NOMO-1 (cell line): ENCODE results near the gene TGFB2.

ENCODE experiments used
- DNase-seq, 2 experiments: peaks; one replicate each; lab custom pipeline; 2025; ENCODE audit not compliant: unreplicated experiment in 2 of 2; lab: John Stamatoyannopoulos, UW

The TGFB2 gene

DNA sequence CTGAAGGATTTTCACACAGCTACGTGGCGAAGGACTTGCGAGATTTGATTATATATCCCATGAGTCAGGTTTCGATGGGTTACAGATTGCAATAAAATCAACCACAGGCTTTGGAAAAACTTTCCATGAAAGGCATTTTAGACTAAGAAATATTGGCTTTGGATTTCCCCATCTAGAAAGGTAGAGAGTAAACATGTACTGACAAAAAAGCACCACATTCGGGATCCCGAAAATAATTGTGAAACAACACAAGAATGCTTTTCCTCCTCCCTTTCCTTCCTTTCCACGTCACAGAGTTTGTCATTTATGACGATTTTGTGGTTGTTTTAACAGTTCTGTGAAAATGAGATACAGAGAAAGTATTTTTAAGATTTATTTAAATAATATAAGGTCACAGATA lies 38.5 kb downstream of the TGFB2 start:
- DNase-seq, result no peak

DNA sequence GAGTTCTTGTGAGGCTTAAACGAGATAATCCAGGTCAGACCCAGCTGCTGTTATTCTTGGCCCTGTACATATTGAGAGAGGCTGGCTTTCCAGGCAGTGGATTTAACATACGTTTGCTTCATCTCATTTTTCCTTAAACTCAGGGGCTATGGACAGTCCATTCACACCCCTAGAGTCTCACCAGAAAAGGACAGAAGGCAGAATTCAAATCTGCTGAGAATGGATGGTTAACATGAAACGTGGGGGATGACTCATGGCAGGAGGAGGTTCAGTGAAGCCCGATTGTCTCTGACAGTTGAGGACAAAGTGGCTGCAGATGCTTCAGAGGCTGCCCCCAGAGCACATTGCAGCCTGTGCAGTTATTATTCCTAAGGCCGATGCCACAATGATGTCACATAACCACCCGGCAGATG lies 39.5 kb downstream of the TGFB2 start:
- DNase-seq, result no peak

DNA sequence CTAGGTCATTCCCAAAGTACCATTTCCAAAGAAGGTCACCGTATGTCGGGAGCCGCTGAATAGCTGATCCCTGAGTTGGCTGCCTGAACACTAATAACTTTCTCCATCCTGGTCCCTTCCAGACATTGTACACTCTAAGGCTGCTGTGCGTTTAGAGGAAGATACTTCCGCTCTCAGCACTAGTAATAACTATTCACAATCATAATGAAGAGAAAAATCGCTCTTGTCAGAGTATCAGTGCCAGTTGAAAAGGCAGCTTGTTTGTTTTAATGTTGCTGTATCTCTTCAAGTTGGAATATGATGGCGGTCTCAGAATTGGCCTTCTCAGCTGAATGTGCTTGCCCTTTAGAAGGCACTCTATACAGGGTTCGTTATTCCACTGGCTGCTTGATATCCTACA lies 43.5 kb downstream of the TGFB2 start:
- DNase-seq, result no peak

DNA sequence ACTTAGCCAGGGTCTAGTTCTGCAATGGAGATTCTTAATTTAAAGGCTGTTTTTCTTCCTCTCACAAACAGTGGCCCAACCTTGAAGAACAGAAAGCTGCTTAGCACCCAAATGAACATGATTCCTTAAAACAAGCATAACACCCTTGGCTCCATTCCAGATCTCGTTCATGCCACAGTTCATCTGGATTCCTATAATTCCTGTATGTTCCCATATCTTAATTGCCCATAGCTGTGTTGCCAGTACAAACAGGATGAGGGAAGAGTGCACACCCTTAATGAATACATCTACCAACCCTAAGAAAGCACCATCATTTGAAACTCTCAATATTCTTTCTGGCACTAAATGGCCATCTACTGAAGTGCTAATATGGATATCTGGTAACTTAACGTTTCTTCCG lies 45.5 kb downstream of the TGFB2 start:
- DNase-seq, result no peak

DNA sequence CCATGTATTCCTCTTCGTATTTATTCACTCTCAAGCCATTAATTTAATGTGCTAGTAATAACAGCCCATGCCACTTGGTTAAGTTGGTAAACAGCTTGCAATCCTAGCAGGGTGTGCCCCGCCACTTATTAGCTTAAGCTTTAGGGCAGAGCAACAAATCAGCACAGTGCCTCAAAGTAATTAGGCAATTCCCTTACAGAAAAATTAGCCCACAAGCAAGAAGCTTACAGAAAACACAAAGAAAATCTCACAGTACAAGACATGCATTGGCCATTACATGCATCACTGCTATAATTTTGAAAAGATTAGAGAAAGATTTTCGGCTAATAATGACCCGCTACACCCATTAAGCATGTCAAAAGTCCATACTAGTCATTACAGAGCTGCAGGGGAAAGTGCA lies 47.6 kb downstream of the TGFB2 start:
- no peak for DNase-seq

DNA sequence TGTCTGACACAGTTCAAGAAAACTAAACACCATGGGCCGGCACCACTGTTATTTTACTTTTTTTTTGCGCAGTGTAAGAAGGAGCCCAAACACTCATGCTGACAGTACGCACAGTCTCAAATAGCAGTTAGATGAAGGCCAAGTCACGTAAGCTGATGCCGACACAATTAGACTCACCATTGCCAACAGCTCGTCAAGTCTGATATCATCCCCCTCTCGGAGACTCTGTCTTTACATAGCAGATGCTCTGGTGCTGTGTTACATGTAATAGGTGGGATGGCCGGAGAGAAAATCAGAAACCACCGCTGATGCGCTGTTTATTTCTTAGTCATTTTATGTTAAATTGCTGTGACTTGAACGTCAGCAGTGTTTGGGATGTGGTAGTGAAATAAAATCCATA lies 49.3 kb downstream of the TGFB2 start:
- DNase-seq, result no peak

DNA sequence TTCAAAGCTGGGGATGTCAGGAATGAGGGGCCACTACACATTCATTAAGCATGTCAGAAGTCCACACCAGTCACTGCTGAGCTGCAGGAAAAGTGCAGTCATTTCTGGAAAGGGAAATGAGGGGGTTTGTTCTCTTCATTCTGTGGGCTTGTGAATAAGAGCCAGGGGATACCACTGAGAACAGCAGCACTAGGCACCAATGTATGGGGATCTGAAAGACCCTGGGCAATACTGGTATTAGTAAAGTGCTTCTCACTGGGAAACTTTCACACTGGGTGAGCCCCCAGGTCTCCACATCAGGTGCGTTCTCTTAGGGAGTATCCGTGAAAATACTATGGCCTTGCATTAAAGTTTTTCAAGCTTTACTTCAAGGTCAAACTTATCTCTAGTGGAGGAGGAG lies 49.9 kb downstream of the TGFB2 start:
- no peak for DNase-seq

DNA sequence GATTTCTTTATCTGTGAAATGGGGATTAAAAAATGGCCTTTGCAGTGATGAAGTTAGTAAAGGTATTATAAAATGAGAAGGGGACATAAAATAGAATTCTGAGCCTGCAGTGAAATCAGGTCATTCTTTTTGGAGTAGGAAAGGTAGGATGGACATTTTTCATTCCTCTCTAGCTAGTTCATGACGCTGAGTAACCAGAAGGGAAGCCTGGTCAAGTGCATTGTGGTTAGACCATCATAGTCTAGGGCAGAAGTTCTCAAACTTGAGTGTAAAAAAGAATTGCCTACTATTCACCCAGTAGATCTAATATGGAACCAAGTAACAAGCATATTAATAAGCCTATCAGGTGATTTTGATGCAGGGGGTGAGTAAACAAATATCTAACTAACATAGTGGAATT lies 50.8 kb downstream of the TGFB2 start:
- DNase-seq, result no peak

DNA sequence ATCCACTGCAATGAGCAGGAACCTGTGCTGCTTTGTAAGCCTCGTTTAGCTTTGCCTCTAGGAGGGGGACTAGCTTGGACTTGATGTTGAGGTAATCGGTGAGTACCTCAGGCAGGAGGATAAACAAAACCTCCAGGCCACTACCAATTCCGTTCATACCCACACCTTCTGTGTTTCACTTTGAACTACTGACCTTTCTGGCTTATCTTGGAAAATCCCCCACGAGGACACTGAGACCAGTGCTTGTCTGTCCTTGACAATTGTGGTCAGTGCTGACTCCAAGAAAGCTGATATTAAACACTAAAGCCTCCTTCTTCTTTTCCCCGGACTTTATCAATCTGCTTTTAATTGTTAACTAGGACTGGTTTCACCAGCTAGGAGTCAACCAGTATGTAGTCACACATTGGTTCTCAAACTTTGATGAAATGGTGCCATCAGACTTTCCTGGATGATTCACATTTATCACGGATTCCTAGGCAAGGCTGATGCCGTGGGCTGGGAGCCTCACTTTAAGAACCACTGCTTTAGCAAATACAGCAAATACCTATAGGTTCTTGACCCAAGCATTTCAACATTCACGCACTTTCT lies 52.7 kb downstream of the TGFB2 start:
- DNase-seq, result no peak

DNA sequence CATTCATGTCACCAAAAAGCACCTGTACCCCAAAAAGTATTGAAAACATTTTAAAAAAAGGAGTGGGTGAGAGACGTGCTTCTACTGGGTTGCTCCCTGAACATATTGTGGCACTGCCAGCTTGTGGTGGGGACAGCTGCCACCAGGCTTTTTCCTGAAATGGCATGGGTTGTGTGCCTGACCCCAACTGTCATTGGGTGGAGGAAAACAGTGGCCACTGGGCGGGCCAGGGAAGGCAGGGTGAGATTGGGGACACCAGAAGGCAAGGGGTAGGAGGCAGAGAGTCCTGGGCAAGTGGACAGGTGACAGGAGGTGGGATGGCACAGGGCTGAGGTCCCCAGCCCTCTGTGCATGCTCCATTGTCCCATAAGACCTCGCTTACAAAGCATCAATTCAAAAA lies 55.5 kb downstream of the TGFB2 start:
- DNase-seq, result no peak

DNA sequence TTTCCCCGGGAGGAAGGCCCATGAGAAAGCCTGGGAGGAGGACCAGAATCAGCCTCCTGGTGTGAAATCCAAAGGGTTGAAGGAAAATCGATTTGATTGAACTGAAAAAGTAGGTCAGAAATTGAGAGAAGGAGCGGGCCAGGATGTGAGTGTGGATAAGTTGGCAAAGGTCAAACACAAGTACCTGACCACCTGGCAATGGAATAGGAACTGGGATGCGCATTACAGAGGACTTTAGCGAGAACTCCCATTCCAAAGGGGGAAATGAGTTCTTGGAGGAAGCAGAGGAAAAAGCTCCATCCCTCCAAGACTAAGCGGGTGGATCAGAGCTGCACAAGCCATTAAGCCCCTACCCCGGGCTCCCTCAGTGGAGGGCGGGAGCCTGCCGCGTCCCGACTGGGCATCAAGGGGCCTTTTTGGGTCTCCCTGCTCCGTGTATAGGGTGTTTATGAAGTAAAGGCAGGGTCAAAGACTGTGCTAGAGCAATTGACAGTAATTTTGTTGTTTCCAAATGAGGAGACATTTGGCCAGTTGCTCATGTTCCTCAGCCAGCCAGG lies 56.4 kb downstream of the TGFB2 start:
- DNase-seq, result no peak

DNA sequence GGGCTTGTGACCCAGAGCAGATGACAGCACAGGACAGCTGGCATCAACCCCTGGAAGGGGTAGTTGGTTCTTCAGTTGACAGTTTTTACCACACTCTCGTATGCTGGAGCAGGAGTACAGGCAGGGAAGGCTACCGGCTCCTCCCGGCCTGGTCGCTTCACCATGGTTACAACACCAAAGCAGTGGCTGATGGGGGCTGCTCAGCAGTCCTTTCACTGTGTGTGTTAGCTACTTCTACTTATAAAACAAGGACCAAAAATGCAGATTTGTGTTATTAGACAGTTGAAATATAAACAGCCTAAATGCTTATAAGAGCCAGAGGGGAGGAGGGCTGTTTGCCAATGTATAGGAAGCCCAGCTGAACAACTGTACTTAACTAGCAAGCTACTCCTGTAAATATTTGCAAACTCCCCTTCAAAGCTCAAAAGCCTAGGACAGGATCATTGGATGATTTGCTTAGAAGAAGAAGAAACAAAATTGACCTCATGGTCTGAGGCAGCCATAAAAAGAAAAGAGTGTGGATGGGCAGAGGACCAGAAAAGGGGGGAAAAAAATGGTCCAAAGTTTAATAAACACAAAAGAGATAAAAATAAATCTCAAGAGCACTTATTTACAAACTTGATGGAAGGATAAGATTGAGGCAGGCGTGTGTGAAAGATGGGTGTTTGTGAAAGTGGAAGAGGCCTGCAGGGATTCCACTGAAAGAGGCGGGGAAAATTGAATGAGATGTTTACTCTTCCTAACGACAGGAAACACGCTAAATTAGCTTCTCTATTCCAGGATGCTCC lies 57.1 kb downstream of the TGFB2 start:
- no peak for DNase-seq

DNA sequence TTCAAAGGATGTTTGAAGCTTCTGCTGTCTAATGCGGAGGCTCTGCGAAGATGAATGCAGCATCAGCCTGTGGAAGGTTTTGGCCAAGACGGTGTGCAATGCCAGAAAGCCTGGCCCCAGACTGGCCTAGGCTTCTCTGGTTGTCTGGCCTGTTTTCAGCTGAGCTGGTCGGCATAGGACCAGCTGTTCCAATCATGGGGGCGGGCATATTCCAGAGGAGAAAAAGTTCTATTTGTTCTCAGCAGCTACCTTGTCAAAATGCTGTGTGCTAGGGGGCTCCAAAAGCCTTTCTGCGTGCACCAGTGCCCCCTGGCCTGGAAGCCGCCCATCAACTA lies 57.6 kb downstream of the TGFB2 start:
- DNase-seq, result no peak

DNA sequence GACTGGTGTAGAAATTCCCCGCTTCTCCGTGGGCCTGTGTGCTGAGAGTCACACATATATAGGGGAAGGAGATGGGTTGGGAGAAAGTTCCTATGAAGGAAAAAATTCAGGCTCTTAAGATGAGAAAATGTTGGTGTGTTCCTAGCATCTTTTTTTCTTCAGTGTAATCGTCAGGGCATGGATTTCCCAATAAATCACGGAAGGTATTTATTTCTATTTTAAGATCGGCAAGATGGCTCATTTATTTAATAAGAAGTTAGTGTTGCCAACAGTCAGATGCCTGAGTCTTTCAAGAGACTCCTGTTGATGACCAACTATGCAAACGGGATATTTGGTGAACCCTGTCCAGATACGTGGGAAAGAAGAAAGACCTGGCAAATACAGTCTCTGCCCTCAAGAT lies 58.2 kb downstream of the TGFB2 start:
- DNase-seq, result no peak

DNA sequence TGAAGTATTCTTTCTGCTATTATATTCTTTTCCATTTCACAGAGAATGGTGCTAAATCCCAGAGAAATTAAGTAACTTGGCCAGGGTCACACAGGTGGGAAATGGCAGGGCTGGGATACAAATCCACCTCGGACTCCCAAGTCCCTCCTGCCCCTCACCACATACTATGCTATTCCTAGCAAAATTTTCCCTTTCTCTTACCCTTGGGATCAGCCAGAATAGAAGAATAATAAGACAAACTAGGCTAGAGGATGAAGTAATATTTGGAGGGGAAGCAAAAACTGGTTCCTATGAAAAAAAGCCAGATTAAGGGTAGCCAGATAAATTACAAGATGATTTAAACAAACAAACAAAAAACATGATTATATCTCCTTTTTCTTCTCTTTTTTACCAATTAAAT lies 62.5 kb downstream of the TGFB2 start:
- no peak for DNase-seq

DNA sequence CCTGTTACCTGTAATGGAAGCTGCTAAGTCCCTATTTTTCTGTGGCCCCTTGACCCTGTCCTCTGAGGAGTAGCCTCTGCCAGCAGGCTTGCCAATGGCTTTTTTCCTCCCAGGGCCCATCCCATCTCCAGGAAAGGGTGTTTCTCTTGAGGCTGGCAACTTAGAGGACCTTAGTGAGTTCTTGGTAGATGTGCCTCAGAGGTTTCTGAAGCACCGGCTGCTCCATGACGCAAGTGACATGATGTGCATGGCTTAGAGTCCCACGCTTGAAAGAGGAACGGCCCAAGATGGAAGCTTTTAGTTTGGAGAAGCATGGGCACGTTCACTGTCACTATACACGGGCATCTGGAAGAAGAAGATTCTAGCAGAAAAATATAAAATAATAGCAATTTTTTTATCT lies 63.0 kb downstream of the TGFB2 start:
- no peak for DNase-seq

DNA sequence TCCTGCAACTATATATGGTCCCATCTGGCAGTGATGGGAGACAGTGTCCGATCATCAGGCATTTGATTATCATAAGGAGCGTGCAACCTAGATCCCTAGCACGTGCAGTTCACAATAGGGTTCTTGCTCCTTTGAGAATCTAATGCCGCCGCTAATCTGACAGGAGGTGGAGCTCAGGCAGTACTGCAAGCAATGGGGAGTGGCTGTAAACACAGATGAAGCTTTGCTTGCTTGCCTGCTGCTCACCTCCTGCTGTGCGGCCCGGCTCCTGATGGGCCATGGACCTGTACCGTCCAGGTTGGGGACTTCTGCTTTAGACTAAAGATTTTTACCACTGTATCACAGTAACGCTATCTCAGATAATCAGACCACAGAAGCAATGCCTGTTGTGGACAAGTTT lies 63.8 kb downstream of the TGFB2 start:
- DNase-seq, result no peak

DNA sequence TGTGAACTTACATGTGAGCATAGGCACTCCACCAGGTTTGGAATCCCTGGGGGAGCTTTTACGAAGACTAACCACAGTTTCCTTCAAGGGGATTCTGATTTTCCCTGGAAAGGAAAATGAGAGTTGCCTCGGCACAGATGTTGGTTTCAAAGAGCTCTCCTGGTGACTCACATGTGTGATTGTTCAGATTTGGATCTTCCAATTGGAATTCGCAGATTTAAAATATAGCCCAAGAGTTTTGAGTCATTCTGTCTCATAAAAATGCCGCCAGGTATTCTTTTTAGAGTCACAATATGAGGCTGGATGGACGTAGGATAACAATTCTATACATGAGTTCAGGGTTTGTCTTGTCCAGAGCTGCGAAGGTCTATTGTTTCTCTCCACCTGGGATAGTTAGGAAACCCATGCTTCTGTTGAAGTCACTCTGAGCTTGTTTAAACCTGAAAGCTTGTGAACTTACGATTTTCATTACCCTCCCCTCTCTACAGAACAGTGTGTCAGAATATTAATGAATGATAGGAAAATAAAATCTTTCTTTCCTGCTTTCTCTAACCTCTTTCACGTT lies 64.9 kb downstream of the TGFB2 start:
- DNase-seq, result no peak

DNA sequence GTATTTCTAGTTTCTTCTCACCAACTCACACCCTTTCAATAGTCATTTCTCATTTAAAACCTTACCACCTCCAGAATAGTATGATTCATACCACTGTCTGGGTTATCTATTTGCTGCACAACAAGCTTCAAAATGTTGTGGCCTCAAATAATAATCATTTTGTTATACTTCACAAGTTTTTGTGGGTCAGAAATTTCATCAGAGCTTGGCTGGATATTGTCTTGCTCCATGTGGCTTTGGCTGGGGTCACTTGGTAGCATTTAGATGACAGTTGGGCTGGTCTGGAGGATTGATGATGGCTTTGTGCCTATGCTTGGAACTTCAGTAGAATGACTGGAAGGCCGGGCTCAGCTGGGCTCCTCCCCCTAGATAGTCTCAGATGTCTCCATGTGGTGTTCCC lies 66.0 kb downstream of the TGFB2 start:
- no peak for DNase-seq

DNA sequence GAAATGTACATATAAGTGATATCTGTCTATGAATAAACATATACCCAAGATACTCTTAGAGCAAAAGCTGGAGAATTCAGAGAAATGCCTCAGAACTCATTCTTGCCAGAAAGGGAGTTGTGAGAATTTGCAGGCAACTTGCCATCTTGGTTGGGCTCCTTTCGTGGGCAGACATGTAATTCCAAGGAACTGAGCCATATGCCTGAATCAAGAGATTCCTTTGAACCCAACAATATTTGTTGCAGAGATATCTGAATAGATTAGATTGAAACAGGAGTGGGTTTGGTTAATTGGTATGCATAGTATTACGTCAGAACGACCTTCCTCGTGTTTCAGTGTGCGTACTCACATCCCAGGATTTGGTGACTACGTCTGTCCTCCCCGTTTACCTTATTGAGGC lies 67.0 kb downstream of the TGFB2 start:
- no peak for DNase-seq

DNA sequence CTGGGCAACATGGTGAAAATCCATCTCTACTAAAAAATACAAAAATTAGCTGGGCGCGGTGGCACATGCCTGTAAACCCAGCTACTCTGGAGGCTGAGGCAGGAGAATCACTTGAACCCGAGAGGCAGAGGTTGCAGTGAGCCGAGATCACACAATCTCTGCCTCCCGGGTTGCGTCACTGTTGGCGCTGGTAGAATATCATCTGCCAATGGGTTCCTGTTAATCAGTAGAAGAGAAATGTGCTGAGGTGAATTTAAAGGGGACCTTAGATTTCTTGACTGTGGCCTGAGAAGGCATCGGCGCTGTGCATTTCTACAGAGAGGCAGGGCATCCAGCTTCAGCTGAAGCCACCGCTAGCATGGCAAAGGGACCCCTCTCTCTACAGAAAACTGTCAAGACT lies 68.0 kb downstream of the TGFB2 start:
- DNase-seq, result no peak

DNA sequence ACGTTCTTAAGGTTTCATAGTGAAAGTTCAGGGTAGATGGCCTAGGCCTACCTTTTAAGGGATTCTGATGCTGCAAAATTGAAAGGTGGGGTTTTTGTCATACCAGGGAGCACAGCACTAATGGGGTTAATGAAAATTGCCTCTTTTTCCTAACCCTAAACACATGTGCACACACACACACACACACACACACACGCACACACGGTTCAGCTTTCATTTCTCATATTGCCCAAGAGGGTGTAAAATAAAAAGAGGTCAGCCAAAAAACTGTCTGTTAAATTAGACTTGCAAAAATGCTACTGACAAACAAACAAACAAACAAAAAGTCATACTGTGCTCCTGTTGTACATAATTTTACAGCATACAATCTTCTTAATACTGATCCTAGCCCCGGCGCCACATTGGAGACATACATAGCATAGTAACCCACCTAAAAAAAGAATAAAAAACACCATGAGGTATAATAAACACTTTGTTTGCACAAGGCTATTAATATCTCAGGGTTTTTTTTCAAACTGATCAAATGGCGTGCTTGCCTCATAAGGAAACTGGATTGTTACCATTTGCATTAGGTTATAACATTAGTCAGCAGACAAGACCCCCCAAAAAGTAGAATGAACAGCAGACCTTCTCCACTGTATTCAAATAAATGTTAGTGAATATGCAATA lies 69.1 kb downstream of the TGFB2 start:
- DNase-seq, result no peak
